Mesodermal cell (in vitro differentiated cells): ENCODE results near the gene ERCC6.
A peak's percentile ranks its signal among the peaks of the same experiment; 100 is the strongest.

Source experiments
- H3K27ac ChIP-seq: 2 replicates; pipeline ENCODE4 v1.7.0; 2013; ENCODE audit warnings: mild to moderate bottlenecking, low read depth, low read length, moderate library complexity; ENCODE audit not compliant: severe bottlenecking
- H3K36me3 ChIP-seq: 2 replicates; pipeline ENCODE4 v1.7.1; 2013; ENCODE audit warnings: mild to moderate bottlenecking, low read length, moderate library complexity; ENCODE audit not compliant: control insufficient read depth, insufficient read depth
- H3K4me1 ChIP-seq: one replicate; pipeline ENCODE4 v1.7.1; 2013; ENCODE audit warnings: mild to moderate bottlenecking, low read length; ENCODE audit not compliant: insufficient read depth, control insufficient read depth, poor library complexity, severe bottlenecking
- H3K4me3 ChIP-seq: 2 replicates; pipeline ENCODE4 v1.7.0; 2013; ENCODE audit warnings: low read length, control low read depth, mild to moderate bottlenecking; ENCODE audit not compliant: insufficient read depth, poor library complexity, severe bottlenecking; ENCODE audit errors: extremely low read depth
- H3K9me3 ChIP-seq: 2 replicates; pipeline ENCODE4 v1.7.1; 2013; ENCODE audit warnings: mild to moderate bottlenecking, low read length, moderate library complexity; ENCODE audit not compliant: control insufficient read depth
- WGBS, 2 experiments: methylation state at CpG; one replicate each; pipeline ENCODE4 v1.1.5; 2013; ENCODE audit warnings: missing lambda C conversion rate in 2 of 2; ENCODE audit not compliant: insufficient coverage in 2 of 2; 5-methylcytosine and 5-hydroxymethylcytosine counted together

Gene ERCC6

DNA sequence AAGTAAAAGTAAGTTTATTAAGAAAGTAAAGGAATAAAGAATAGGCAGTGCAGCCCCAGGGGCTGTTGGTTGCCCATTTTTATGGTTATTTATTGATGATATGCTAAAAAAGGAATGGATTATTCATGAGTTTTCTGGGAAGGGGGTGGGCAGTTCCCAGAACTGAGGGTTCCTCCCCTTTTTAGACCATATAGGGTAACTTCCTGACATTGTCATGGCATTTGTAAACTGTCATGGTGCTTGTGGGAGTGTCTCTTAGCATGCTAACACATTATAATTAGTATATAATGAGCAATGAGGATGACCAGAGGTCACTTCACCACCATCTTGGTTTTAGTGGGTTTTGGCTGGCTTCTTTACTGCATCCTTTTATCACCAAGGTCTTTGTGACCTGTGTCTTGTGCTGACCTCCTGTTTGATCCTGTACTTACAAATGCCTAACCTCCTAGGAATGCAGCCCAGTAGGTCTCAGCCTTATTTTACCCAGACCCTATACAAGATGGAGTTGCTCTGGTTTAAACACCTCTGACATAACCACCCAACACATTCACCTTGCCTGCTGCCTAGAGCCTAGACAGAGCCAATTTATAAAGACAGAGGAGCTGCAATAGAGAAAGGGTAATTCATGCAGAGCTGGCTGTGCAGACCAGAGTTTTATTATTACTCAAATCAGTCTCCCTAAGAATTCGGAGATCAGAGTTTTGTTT lies 10.9 kb upstream of the ERCC6 start:
- no peaks in the 10 kb centered on the region for H3K36me3 ChIP-seq
- H3K4me3 ChIP-seq, result no peak overlapping the region
- no peak overlapping the region for H3K27ac ChIP-seq
- WGBS, 2 experiments, result 100% methylated on average over 1 of the region's 1 CpG; no CpG with 5 or more reads in 1 of the 2 experiments
- H3K4me1 ChIP-seq, result peaks cover 3% of the 10 kb centered on the region
- H3K9me3 ChIP-seq, result peaks cover 9% of the 10 kb centered on the region

- H3K9me3 ChIP-seq, result peaks cover 4% of the 10 kb centered on the region
- H3K36me3 ChIP-seq, result no peaks in the 10 kb centered on the region
- 83 to 93% methylated on average over 2 of the region's 3 CpGs for WGBS, 2 experiments
- H3K27ac ChIP-seq, result no peak overlapping the region
- no peak overlapping the region for H3K4me3 ChIP-seq
- H3K4me1 ChIP-seq, result no peaks in the 10 kb centered on the region
These were observed 4.7 kb upstream of the ERCC6 start for GRCh38 chr10:49543604-49544003.

GRCh38 chr10:49542353-49542752 lies 3.4 kb upstream of the ERCC6 start:
- H3K4me3 ChIP-seq, result no peak overlapping the region
- H3K9me3 ChIP-seq, result peaks cover 4% of the 10 kb centered on the region
- 83% methylated on average over 1 of the region's 4 CpGs; no CpG with 5 or more reads in 1 of the 2 experiments for WGBS, 2 experiments
- H3K4me1 ChIP-seq, result no peaks in the 10 kb centered on the region
- no peak overlapping the region for H3K27ac ChIP-seq
- no peaks in the 10 kb centered on the region for H3K36me3 ChIP-seq

GRCh38 chr10:49541762-49542161 lies 2.8 kb upstream of the ERCC6 start:
- 75 to 79% methylated on average over 6 of the region's 6 CpGs for WGBS, 2 experiments
- no peak overlapping the region for H3K27ac ChIP-seq
- H3K9me3 ChIP-seq, result peaks cover 4% of the 10 kb centered on the region
- H3K4me3 ChIP-seq, result no peak overlapping the region
- no peaks in the 10 kb centered on the region for H3K4me1 ChIP-seq
- H3K36me3 ChIP-seq, result no peaks in the 10 kb centered on the region

DNA sequence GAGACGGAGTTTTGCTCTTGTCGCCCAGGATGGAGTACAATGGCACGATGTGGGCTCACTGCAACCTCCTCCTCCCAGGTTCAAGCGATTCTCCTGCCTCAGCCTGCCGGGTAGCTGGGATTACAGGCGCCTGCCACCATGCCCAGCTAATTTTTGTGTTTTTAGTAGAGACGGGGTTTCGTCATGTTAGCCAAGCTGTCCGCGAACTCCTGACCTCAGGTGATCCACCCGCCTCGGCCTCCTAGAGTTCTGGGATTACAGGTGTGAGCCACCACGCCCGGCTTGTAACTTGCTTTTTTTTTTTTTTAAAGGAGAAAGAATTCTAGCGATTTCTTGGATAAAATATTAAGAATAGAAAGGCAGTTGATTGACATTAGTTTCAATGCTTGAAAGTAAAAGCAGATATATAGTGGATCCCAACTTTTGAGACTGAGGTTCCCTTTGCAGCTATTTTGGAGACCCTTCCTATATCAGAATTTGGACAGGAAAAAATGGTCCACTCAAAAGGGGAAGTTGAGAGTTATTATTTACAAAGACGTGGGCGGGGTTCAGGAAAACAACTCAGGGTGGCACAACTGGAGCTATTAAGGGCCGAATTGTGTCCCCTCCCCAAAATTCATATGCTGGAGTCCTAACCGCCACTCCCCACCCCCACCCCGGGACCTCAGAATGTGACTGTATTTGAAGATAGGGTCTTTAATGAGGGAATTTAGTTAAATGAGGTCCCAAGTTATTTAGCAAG lies 1.3 kb upstream of the ERCC6 start:
- no peaks in the 10 kb centered on the region for H3K4me1 ChIP-seq
- H3K9me3 ChIP-seq, result peaks cover 4% of the 10 kb centered on the region
- H3K27ac ChIP-seq, result no peak overlapping the region
- WGBS, 2 experiments, result 77 to 86% methylated on average over 12 to 13 of the region's 20 CpGs
- H3K36me3 ChIP-seq, result no peaks in the 10 kb centered on the region
- H3K4me3 ChIP-seq, result no peak overlapping the region

- Histone ChIP-seq H3K36me3 (no peaks in the 10 kb centered on the region), H3K4me3 (peak overlapping the region; percentile 64), H3K9me3 (no peaks in the 10 kb centered on the region), H3K27ac (peak overlapping the region; percentile 90), H3K4me1 (no peaks in the 10 kb centered on the region)
- 4 to 5% methylated on average over 17 to 22 of the region's 26 CpGs for WGBS, 2 experiments
These were observed 482 bp upstream of the ERCC6 start for GRCh38 chr10:49539320-49539885.

DNA sequence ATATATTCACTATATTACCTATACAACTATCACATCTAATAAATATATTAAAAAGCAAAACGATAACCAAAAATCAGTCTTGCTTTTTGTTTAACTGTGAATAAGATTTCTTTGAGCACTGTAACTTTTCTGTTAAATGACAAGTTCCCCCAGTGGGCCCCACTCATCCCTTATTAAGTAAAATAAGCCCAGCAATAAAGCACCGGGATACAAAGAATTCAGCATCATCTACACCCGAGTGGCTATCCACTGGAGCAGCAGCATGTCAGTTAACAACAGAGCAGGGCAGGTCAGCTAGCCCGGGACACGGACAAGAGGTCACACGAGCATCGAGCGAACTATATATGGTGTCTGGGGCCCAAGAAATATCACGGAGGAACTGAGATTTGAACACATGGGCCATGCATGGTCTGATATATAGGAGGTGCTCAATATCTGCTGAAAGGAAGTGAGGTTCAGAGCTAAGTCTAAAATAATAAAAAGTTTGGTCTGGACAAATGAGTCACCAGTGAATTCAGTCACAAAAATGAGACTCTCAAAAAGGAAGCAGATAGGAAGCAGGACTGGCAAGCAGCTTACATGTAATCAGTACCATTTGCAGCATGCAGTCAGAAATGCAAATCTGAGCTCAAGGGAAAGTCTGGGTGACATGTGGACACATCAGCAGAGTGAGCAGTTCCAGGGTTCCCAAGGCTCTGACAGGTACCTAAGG lies 4.1 kb downstream of the ERCC6 start:
- Histone ChIP-seq H3K4me1 (no peaks in the 10 kb centered on the region), H3K4me3 (no peak overlapping the region), H3K27ac (no peak overlapping the region), H3K36me3 (peaks cover 12% of the 10 kb centered on the region), H3K9me3 (no peaks in the 10 kb centered on the region)
- 85 to 88% methylated on average over 8 of the region's 9 CpGs for WGBS, 2 experiments

GRCh38 chr10:49532461-49532860 lies 6.5 kb downstream of the ERCC6 start:
- no peaks in the 10 kb centered on the region for H3K4me1 ChIP-seq
- H3K4me3 ChIP-seq, result no peak overlapping the region
- WGBS, 2 experiments, result 90 to 98% methylated on average over 10 to 11 of the region's 15 CpGs
- peaks cover 22% of the 10 kb centered on the region for H3K36me3 ChIP-seq
- H3K27ac ChIP-seq, result no peak overlapping the region
- H3K9me3 ChIP-seq, result no peaks in the 10 kb centered on the region

GRCh38 chr10:49528977-49529506 lies 9.9 kb downstream of the ERCC6 start:
- Histone ChIP-seq H3K4me1 (no peaks in the 10 kb centered on the region), H3K9me3 (no peaks in the 10 kb centered on the region), H3K4me3 (no peak overlapping the region), H3K27ac (no peak overlapping the region), H3K36me3 (peaks cover 29% of the 10 kb centered on the region)
- WGBS, 2 experiments, result 90 to 92% methylated on average over 2 of the region's 2 CpGs

GRCh38 chr10:49527850-49528249 lies 11.1 kb downstream of the ERCC6 start:
- no peak overlapping the region for H3K4me3 ChIP-seq
- H3K27ac ChIP-seq, result no peak overlapping the region
- no peaks in the 10 kb centered on the region for H3K9me3 ChIP-seq
- 89 to 92% methylated on average over 2 to 3 of the region's 4 CpGs for WGBS, 2 experiments
- peaks cover 34% of the 10 kb centered on the region for H3K36me3 ChIP-seq
- no peaks in the 10 kb centered on the region for H3K4me1 ChIP-seq
